DND-41 (cell line): ENCODE results near the gene TBC1D2B.
A peak's percentile ranks its signal among the peaks of the same experiment; 100 is the strongest.
"Not testable (repeated sequence)": the region's sequence is repeated elsewhere in the genome, so short reads cannot be mapped to it uniquely, and the experiment has no call there.

Source experiments
- ATAC-seq: fragments of 200-7000 bp; cut with Tn5 transposase; 3 replicates; pipeline ENCODE4 v1.9.1; 2021; ENCODE audit warnings: low read depth; ENCODE audit not compliant: insufficient read depth
- DNase-seq: peaks from one replicate; pipeline ENCODE4 v3.0.0-alpha.2; 2020
- H2AFZ ChIP-seq: 2 replicates; pipeline ENCODE4 v1.6.0; 2012; ENCODE audit warnings: low read depth, low read length
- H3K27ac ChIP-seq: 2 replicates; pipeline ENCODE4 v1.5.1; 2012; ENCODE audit warnings: low read length, inconsistent platforms
- H3K27me3 ChIP-seq: fragments of 200-600 bp; sonication (generic); 2 replicates; pipeline ENCODE4 v1.6.0; 2012; ENCODE audit warnings: low read length, mild to moderate bottlenecking, inconsistent platforms; ENCODE audit not compliant: insufficient read depth, poor library complexity
- H3K36me3 ChIP-seq: 2 replicates; pipeline ENCODE4 v1.5.1; 2012; ENCODE audit warnings: low read length, inconsistent platforms; ENCODE audit not compliant: insufficient read depth
- H3K4me1 ChIP-seq: 2 replicates; pipeline ENCODE4 v1.5.1; 2012; ENCODE audit warnings: mild to moderate bottlenecking, low read length; ENCODE audit not compliant: insufficient read depth
- H3K4me2 ChIP-seq: 2 replicates; pipeline ENCODE4 v1.6.0; 2012; ENCODE audit warnings: mild to moderate bottlenecking, moderate library complexity, low read length, inconsistent platforms; ENCODE audit not compliant: insufficient read depth
- H3K4me3 ChIP-seq, 2 experiments: fragments of 200-600 bp in 1 of 2; shearing (Covaris generic) in 1 of 2; 2 replicates each; pipeline ENCODE4 v1.5.1; 2012 to 2016; ENCODE audit warnings: inconsistent platforms in 2 of 2, low read length in 2 of 2, mild to moderate bottlenecking in 2 of 2, low read depth in 1 of 2, moderate library complexity in 1 of 2
- H3K79me2 ChIP-seq: 2 replicates; pipeline ENCODE4 v1.6.0; 2012; ENCODE audit warnings: low read length, inconsistent platforms; ENCODE audit not compliant: insufficient read depth
- H3K9ac ChIP-seq: 2 replicates; pipeline ENCODE4 v1.6.0; 2012; ENCODE audit warnings: low read depth, mild to moderate bottlenecking, inconsistent platforms, low read length, moderate library complexity
- H3K9me3 ChIP-seq: 2 replicates; pipeline ENCODE4 v1.5.1; 2012; ENCODE audit warnings: low read length, moderate library complexity, mild to moderate bottlenecking, inconsistent platforms; ENCODE audit not compliant: insufficient read depth, severe bottlenecking
- H4K20me1 ChIP-seq: 2 replicates; pipeline ENCODE4 v1.6.0; 2012; ENCODE audit warnings: low read length; ENCODE audit not compliant: insufficient read depth
- EZH2 ChIP-seq: IDR thresholded peaks from 3 replicates; pipeline ENCODE4 v1.6.1; 2012; ENCODE audit warnings: borderline replicate concordance, low read depth, mild to moderate bottlenecking, moderate library complexity, low read length, inconsistent platforms; ENCODE audit not compliant: severe bottlenecking
- TF ChIP-seq, protein P1 (sequence below): IDR thresholded peaks from 2 replicates; pipeline ENCODE4 v1.5.1; 2012; ENCODE audit warnings: borderline replicate concordance, low read length, moderate library complexity, mild to moderate bottlenecking; ENCODE audit not compliant: poor library complexity, severe bottlenecking; ENCODE audit errors: extremely low read depth

TBC1D2B gene

GRCh38 chr15:78000091-78000926 is 77.2 kb downstream of the TBC1D2B start:
- ATAC-seq (peak; percentile 87), DNase-seq (peak; percentile 66)
- H3K4me1 ChIP-seq: no peaks in the 10 kb centered on the region
- no peaks in the 10 kb centered on the region for H3K9me3 ChIP-seq
- H3K36me3 ChIP-seq: peaks cover 71% of the 10 kb centered on the region
- H3K79me2 ChIP-seq: no peaks in the 10 kb centered on the region
- no peak for TF ChIP-seq EZH2
- TF ChIP-seq, protein P1, sequence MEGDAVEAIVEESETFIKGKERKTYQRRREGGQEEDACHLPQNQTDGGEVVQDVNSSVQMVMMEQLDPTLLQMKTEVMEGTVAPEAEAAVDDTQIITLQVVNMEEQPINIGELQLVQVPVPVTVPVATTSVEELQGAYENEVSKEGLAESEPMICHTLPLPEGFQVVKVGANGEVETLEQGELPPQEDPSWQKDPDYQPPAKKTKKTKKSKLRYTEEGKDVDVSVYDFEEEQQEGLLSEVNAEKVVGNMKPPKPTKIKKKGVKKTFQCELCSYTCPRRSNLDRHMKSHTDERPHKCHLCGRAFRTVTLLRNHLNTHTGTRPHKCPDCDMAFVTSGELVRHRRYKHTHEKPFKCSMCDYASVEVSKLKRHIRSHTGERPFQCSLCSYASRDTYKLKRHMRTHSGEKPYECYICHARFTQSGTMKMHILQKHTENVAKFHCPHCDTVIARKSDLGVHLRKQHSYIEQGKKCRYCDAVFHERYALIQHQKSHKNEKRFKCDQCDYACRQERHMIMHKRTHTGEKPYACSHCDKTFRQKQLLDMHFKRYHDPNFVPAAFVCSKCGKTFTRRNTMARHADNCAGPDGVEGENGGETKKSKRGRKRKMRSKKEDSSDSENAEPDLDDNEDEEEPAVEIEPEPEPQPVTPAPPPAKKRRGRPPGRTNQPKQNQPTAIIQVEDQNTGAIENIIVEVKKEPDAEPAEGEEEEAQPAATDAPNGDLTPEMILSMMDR: peak; percentile 62
- H3K27ac ChIP-seq: no peak overlapping the region
- H3K9ac ChIP-seq: no peak overlapping the region
- H3K27me3 ChIP-seq: no peaks in the 10 kb centered on the region
- 0 out of 2 replicates have a peak, but pooled peaks cover 5% of the 10 kb centered on the region for H4K20me1 ChIP-seq
- no peak overlapping the region for H2AFZ ChIP-seq
- no peak overlapping the region for H3K4me2 ChIP-seq
- H3K4me3 ChIP-seq: no peak overlapping the region

GRCh38 chr15:77999486-77999885 is 78.0 kb downstream of the TBC1D2B start:
- Histone ChIP-seq H3K79me2 (no peaks in the 10 kb centered on the region), H3K9ac (no peak overlapping the region), H3K4me3 (no peak overlapping the region), H2AFZ (no peak overlapping the region), H3K36me3 (peaks cover 65% of the 10 kb centered on the region), H4K20me1 (0 out of 2 replicates have a peak, but pooled peaks cover 5% of the 10 kb centered on the region), H3K9me3 (no peaks in the 10 kb centered on the region), H3K27me3 (no peaks in the 10 kb centered on the region), H3K4me2 (no peak overlapping the region), H3K4me1 (no peaks in the 10 kb centered on the region), H3K27ac (no peak overlapping the region)
- no peak for DNase-seq
- TF ChIP-seq, protein P1: no peak
- TF ChIP-seq EZH2: no peak
- no peak for ATAC-seq

DNA sequence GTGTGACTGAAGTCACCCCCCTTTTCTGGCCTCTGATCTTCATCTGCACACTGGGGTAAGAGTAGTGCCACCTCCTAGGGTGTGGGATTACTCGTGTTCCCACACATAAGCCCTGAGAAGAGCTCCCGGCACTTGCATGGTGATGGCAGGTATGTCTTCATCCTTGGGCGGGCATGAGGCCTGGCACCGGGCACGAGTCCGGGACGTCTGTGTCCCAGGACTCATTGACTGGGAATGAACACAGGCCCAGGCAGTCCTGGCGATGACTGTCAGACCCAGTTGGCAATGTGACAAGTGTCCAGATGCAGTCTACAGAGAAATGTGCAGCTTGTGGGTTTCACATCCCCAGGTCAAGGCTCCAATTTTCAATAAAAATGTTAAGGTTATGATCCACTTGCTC is 78.9 kb downstream of the TBC1D2B start:
- DNase-seq (no peak), ATAC-seq (no peak)
- H3K4me2 ChIP-seq: no peak overlapping the region

GRCh38 chr15:77997761-77998554 is 79.6 kb downstream of the TBC1D2B start:
- not testable (repeated sequence) for DNase-seq, H3K79me2 ChIP-seq, H3K4me3 ChIP-seq, H3K27ac ChIP-seq, H3K9ac ChIP-seq, H3K4me2 ChIP-seq, H3K27me3 ChIP-seq, H2AFZ ChIP-seq, H3K9me3 ChIP-seq, ATAC-seq, H3K4me1 ChIP-seq, H4K20me1 ChIP-seq
- H3K36me3 ChIP-seq: peaks cover 51% of the 10 kb centered on the region

More for the DNA sequence above, 78.9 kb downstream of the TBC1D2B start:
- Histone ChIP-seq H3K4me3 (no peak overlapping the region), H3K9ac (no peak overlapping the region), H3K79me2 (no peaks in the 10 kb centered on the region), H3K4me1 (no peaks in the 10 kb centered on the region), H4K20me1 (0 out of 2 replicates have a peak, but pooled peaks cover 5% of the 10 kb centered on the region), H2AFZ (no peak overlapping the region), H3K27me3 (no peaks in the 10 kb centered on the region), H3K27ac (no peak overlapping the region), H3K9me3 (no peaks in the 10 kb centered on the region), H3K36me3 (peaks cover 57% of the 10 kb centered on the region)
- TF ChIP-seq, protein P1: no peak
- no peak for TF ChIP-seq EZH2

- not testable (repeated sequence) for H3K4me2 ChIP-seq, H3K79me2 ChIP-seq, H3K4me1 ChIP-seq, H3K4me3 ChIP-seq, DNase-seq, H3K9ac ChIP-seq, ATAC-seq, H3K27me3 ChIP-seq, H3K27ac ChIP-seq, H2AFZ ChIP-seq, H3K9me3 ChIP-seq, H4K20me1 ChIP-seq
- H3K36me3 ChIP-seq: peaks cover 43% of the 10 kb centered on the region
These were observed 80.3 kb downstream of the TBC1D2B start for GRCh38 chr15:77997221-77997620.
